CD4-positive, CD25-positive, alpha-beta regulatory T cell (primary cell): ENCODE results near the gene PTPN9. TPM values are rescaled to one million over a fixed set of nuclear protein-coding genes. Genes with fewer than 3 reads are reported as not detected.
"Not testable (repeated sequence)": the region's sequence is repeated elsewhere in the genome, so short reads cannot be mapped to it uniquely, and the experiment has no call there.

ENCODE experiments used
- ATAC-seq, 2 donors: fragments of 150-1000 bp; cut with Tn5 transposase; one replicate each; pipeline ENCODE4 v1.10.0; 2021; ENCODE audit warnings: low read depth in 2 of 2, moderate number of reproducible peaks in 2 of 2, moderate library complexity in 1 of 2
- DNase-seq, 3 donors: peaks; one replicate each; pipeline versions ENCODE4 v3.0.0 to v3.0.0-alpha.2; 2012 to 2022; ENCODE audit warnings: mixed read lengths in 1 of 3
- H3K27ac ChIP-seq: one replicate; pipeline ENCODE4 v1.7.0; 2013; ENCODE audit warnings: mild to moderate bottlenecking, low read length; ENCODE audit not compliant: insufficient read depth, poor library complexity, severe bottlenecking
- H3K27me3 ChIP-seq: one replicate; pipeline ENCODE4 v1.7.0; 2013; ENCODE audit warnings: low read length; ENCODE audit not compliant: control insufficient read depth, insufficient read depth
- H3K36me3 ChIP-seq: one replicate; pipeline ENCODE4 v1.7.0; 2013; ENCODE audit warnings: mild to moderate bottlenecking, low read length, moderate library complexity; ENCODE audit not compliant: control insufficient read depth, insufficient read depth
- H3K4me1 ChIP-seq: 2 replicates; pipeline ENCODE4 v1.7.0; 2013; ENCODE audit warnings: mild to moderate bottlenecking, low read length; ENCODE audit not compliant: insufficient read depth, control insufficient read depth, poor library complexity, severe bottlenecking
- H3K4me3 ChIP-seq: one replicate; pipeline ENCODE4 v1.7.0; 2013; ENCODE audit warnings: low read depth, mild to moderate bottlenecking, low read length, moderate library complexity
- H3K9me3 ChIP-seq, 2 experiments: 1 replicate in 1 of 2; 2 replicates in 1 of 2; pipeline ENCODE4 v1.7.0; 2013; ENCODE audit warnings: low read length in 2 of 2, mild to moderate bottlenecking in 1 of 2, moderate library complexity in 1 of 2; ENCODE audit not compliant: control insufficient read depth in 2 of 2
- H3K27ac Mint-ChIP-seq, 3 donors: one replicate each; pipeline ENCODE4 v1.8.0; 2020 to 2022; ENCODE audit warnings: mild to moderate bottlenecking in 3 of 3, mixed read lengths in 3 of 3, moderate library complexity in 2 of 3
- H3K27me3 Mint-ChIP-seq: one replicate; pipeline ENCODE4 v1.8.0; 2022; ENCODE audit warnings: mild to moderate bottlenecking, mixed read lengths
- H3K36me3 Mint-ChIP-seq: one replicate; pipeline ENCODE4 v1.8.0; 2020; ENCODE audit warnings: mixed read lengths
- H3K4me1 Mint-ChIP-seq, 4 donors: one replicate each; pipeline ENCODE4 v1.8.0; 2020 to 2022; ENCODE audit warnings: mixed read lengths in 4 of 4, mild to moderate bottlenecking in 1 of 4
- H3K4me3 Mint-ChIP-seq, 4 donors: one replicate each; pipeline ENCODE4 v1.8.0; 2020 to 2022; ENCODE audit warnings: mild to moderate bottlenecking in 4 of 4, mixed read lengths in 4 of 4, moderate library complexity in 3 of 4
- H3K9me3 Mint-ChIP-seq, 7 donors: one replicate each; pipeline ENCODE4 v1.8.0; 2020 to 2022; ENCODE audit warnings: mixed read lengths in 7 of 7, mild to moderate bottlenecking in 3 of 7, moderate library complexity in 2 of 7
- polyA plus RNA-seq, 4 donors: library from polyadenylated mRNA; unstranded; fragments of 300-500 nt; fragmentation: Illumina TruSeq; gene quantifications; one replicate each; pipeline ENCODE4 v1.2.3, GENCODE V29; 2021
- total RNA-seq: library from RNA; stranded (reverse); gene quantifications from one replicate; pipeline ENCODE4 v1.2.3, GENCODE V29; 2022

Gene PTPN9
- total and polyA plus RNA-seq, 5 donors from 2014 or later, result 18.3 to 29.8 (median 24.4) TPM

DNA sequence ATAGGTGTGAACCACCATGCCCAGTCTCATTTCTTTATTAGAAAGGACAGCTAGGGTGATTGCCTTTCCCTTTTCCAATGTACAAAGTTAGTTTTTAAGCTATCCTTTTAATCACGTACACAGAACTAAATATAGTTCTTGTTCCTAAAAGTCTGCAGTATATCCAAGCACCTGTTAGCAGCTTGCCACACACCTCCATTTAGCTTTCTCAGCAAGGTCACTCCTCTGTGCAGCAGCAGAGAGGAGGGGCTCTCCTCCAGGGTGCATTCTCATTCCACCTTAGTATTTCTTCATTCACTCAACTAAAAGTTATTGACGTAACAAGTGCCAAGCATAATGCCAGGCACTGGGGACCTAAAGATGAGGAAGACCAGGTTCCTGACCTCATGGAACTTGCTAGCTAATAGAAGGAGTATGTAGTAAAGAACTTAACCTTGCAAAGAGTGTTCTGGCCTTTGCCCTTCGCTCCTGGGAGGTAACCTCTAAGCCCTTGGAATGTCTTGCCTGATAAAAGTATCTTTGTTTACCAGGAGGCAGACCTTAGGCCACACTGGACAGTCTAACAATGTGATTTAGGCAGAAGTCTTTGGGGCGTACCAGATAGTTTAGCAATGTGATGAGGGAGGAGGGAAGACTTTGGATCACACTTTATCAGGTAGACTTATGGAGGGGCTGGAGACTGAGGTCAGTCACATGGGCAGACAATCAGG lies 12.7 kb upstream of the PTPN9 start:
- peaks cover 8% of the 10 kb centered on the region for H3K36me3 ChIP-seq
- no peak overlapping the region for H3K27ac ChIP-seq
- H3K4me1 ChIP-seq, result no peaks in the 10 kb centered on the region
- H3K9me3 ChIP-seq, result no peaks in the 10 kb centered on the region
- H3K4me3 ChIP-seq, result no peak overlapping the region
- no peaks in the 10 kb centered on the region for H3K27me3 ChIP-seq
- Mint-ChIP-seq H3K4me1 (peaks cover 2 to 21% (median 9%) of the 10 kb centered on the region in 4 donors), H3K4me3 (no peak overlapping the region), H3K27ac (no peak overlapping the region), H3K9me3 (no peaks in the 10 kb centered on the region), H3K27me3 (no peaks in the 10 kb centered on the region), H3K36me3 (peaks cover 32% of the 10 kb centered on the region)
- ATAC-seq, result no peak
- DNase-seq, result no peak

DNA sequence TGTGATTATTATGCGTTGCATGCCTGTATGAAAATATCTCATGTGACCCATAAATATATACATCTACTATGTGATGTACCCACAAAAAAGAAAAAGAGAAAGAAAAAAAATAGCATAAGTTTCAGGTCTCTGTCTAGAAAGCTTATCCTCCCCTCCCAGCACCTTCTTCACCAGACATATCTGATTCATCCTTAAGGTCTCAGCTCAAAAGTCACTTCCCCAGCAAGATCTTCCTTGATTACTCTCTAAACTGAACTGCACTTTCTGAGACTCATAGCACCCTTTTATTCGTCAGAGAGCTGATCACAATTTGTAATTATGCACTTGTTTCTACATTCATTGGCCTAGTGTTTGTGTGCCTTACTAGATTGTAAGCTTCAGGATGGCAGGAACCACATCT lies 11.1 kb upstream of the PTPN9 start:
- peaks cover 21% of the 10 kb centered on the region for H3K36me3 Mint-ChIP-seq
- H3K27ac ChIP-seq, result no peak overlapping the region
- H3K27ac Mint-ChIP-seq, result peak overlapping the region in 1 of 3 donors; percentile 15
- DNase-seq, result no peak
- no peaks in the 10 kb centered on the region for H3K4me1 ChIP-seq
- H3K36me3 ChIP-seq, result peaks cover 2% of the 10 kb centered on the region
- H3K9me3 Mint-ChIP-seq, result no peaks in the 10 kb centered on the region
- H3K9me3 ChIP-seq, result no peaks in the 10 kb centered on the region
- no peak overlapping the region for H3K4me3 Mint-ChIP-seq
- peaks cover 0 to 12% (median 6%) of the 10 kb centered on the region in 4 donors for H3K4me1 Mint-ChIP-seq
- H3K27me3 ChIP-seq, result no peaks in the 10 kb centered on the region
- H3K4me3 ChIP-seq, result no peak overlapping the region
- H3K27me3 Mint-ChIP-seq, result no peaks in the 10 kb centered on the region
- ATAC-seq, result no peak

DNA sequence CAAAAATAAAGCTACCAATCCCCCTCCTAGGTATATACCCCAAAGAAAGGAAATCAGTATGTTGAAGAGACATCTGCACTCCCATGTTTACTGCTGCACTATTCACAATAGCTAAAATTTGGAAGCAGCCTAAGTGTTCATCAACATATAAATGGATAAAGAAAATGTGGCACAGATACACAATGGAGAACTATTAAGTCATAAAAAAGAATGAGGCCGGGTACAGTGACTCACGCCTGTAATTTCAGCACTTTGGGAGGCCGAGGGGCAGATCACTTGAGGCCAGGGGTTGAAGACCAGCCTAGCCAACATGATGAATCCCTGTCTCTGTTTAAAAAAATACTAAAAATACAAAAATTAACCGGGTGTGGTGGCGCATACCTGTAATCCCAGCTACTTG lies 10.0 kb upstream of the PTPN9 start:
- Mint-ChIP-seq H3K27ac (peak overlapping the region in 1 of 3 donors; percentile 85), H3K9me3 (no peaks in the 10 kb centered on the region), H3K27me3 (no peaks in the 10 kb centered on the region), H3K36me3 (peaks cover 15% of the 10 kb centered on the region), H3K4me3 (no peak overlapping the region), H3K4me1 (peaks cover 0 to 12% (median 6%) of the 10 kb centered on the region in 4 donors)
- ATAC-seq, result no peak
- no peak for DNase-seq
- no peaks in the 10 kb centered on the region for H3K27me3 ChIP-seq
- H3K36me3 ChIP-seq, result no peaks in the 10 kb centered on the region
- no peaks in the 10 kb centered on the region for H3K9me3 ChIP-seq
- H3K4me1 ChIP-seq, result no peaks in the 10 kb centered on the region
- H3K27ac ChIP-seq, result no peak overlapping the region
- no peak overlapping the region for H3K4me3 ChIP-seq

DNA sequence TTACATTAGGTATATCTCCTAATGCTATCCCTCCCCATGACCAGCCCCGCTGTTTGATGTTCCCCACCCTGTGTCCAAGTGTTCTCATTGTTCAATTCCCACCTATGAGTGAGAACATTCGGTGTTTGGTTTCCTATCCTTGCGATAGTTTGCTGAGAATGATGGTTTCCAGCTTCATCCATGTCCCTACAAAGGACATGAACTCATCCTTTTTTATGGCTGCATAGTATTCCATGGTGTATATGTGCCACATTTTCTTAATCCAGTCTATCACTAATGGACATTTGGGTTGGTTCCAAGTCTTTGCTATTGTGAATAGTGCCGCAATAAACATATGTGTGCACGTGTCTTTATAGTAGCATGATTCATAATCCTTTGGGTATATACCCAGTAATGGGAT lies 7.3 kb upstream of the PTPN9 start:
- Mint-ChIP-seq H3K4me1 (peaks cover 0 to 12% (median 6%) of the 10 kb centered on the region in 4 donors), H3K4me3 (peak overlapping the region in 1 of 4 donors; percentile 60)
- not testable (repeated sequence) for ATAC-seq, H3K36me3 Mint-ChIP-seq, H3K4me3 ChIP-seq, DNase-seq, H3K9me3 Mint-ChIP-seq, H3K27me3 Mint-ChIP-seq, H3K27ac ChIP-seq, H3K27ac Mint-ChIP-seq, H3K9me3 ChIP-seq, H3K4me1 ChIP-seq, H3K36me3 ChIP-seq, H3K27me3 ChIP-seq

DNA sequence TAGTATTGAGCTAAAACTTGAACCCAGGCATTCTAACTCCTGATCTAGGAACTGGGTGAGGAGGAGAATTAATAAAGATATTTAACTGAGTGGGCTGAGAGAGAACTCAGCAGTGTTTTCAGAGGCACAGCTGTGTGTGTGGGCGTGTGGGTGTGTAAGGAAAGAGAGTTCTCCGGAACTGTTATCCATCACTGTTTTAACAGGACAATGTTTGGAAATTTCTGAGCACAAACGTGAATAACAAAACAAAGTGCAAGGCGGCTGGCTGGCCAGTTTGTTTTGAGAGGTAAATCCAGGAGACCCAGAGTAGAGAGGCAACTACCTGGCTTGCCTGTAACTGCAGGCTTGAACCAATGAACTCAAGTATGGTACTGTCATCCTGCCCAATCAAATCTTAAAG lies 5.0 kb upstream of the PTPN9 start:
- Mint-ChIP-seq H3K4me3 (no peak overlapping the region), H3K27me3 (no peaks in the 10 kb centered on the region), H3K36me3 (peaks cover 3% of the 10 kb centered on the region), H3K4me1 (peaks cover 0 to 9% (median 6%) of the 10 kb centered on the region in 4 donors), H3K9me3 (peaks cover 0 to 2% (median 0%) of the 10 kb centered on the region in 7 donors), H3K27ac (no peak overlapping the region)
- no peaks in the 10 kb centered on the region for H3K9me3 ChIP-seq
- no peak overlapping the region for H3K4me3 ChIP-seq
- H3K27ac ChIP-seq, result no peak overlapping the region
- no peaks in the 10 kb centered on the region for H3K36me3 ChIP-seq
- H3K27me3 ChIP-seq, result no peaks in the 10 kb centered on the region
- peaks cover 7% of the 10 kb centered on the region for H3K4me1 ChIP-seq
- DNase-seq (no peak), ATAC-seq (no peak)

DNA sequence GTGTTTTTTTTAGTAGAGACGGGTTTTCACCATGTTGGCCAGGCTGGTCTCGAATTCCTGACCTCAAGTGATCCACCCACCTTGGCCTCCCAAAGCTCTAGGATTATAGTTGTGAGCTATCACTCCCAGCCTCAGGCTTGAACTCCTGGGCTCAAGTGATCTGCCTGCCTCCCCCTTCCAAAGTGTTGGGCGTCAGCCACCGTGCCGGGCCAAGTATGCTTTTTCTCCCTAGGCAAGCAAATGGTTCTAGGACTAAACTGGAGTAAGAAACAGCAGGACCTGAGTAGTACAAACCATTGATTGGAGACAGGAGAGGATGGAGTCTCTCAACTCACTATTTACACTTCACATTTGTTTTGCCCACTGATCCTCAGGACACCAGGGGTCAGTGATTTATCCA lies 4.6 kb upstream of the PTPN9 start:
- no peak for ATAC-seq
- Histone ChIP-seq H3K4me1 (peaks cover 7% of the 10 kb centered on the region), H3K4me3 (no peak overlapping the region), H3K9me3 (no peaks in the 10 kb centered on the region), H3K36me3 (no peaks in the 10 kb centered on the region), H3K27me3 (no peaks in the 10 kb centered on the region), H3K27ac (no peak overlapping the region)
- DNase-seq, result no peak
- H3K36me3 Mint-ChIP-seq, result no peaks in the 10 kb centered on the region
- H3K9me3 Mint-ChIP-seq, result peaks cover 0 to 2% (median 0%) of the 10 kb centered on the region in 7 donors
- peak overlapping the region in 1 of 4 donors; percentile 29 for H3K4me3 Mint-ChIP-seq
- H3K4me1 Mint-ChIP-seq, result peaks cover 0 to 7% (median 5%) of the 10 kb centered on the region in 4 donors
- H3K27me3 Mint-ChIP-seq, result no peaks in the 10 kb centered on the region
- peak overlapping the region in 1 of 3 donors; percentile 46 for H3K27ac Mint-ChIP-seq

DNA sequence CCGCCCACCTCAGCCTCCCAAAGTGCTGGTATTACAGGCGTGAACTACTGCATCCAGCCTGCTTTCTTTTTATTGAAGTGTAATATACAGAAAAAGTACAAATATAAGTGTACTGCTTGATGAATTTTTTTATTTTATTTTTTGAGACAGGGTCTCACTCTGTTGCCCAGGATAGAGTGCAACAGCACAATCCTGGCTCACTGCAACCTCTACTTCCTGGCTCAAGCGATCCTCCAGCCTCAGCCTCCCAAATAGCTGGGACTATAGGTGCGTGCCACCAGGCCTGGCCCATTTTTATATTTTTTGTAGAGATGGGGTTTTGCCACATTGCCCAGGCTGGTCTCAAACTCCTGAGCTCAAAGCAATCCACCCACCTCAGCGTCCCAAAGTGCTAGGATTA lies 3.8 kb upstream of the PTPN9 start:
- not testable (repeated sequence) for H3K27ac ChIP-seq, H3K36me3 ChIP-seq, H3K9me3 Mint-ChIP-seq, DNase-seq, H3K36me3 Mint-ChIP-seq, H3K4me3 ChIP-seq, H3K4me1 Mint-ChIP-seq, H3K27ac Mint-ChIP-seq, H3K27me3 Mint-ChIP-seq, ATAC-seq, H3K9me3 ChIP-seq, H3K27me3 ChIP-seq
- peak overlapping the region in 1 of 4 donors; percentile 79 for H3K4me3 Mint-ChIP-seq
- H3K4me1 ChIP-seq, result peaks cover 11% of the 10 kb centered on the region
